Fibroblast of lung (primary cell): ENCODE data around the gene OGFRL1.

Source experiments
- EZH2 ChIP-seq: IDR thresholded peaks from 2 replicates; pipeline ENCODE4 v1.5.1; 2012; ENCODE audit warnings: low read length, control low read depth, mild to moderate bottlenecking; ENCODE audit errors: missing control alignments
- TF ChIP-seq, protein P1 (sequence below), 2 donors: IDR thresholded peaks in 1 of 2; conservative IDR thresholded peaks in 1 of 2; 1 replicate in 1 of 2; 2 replicates in 1 of 2; pipeline ENCODE4 v1.5.1; 2011 to 2012; ENCODE audit warnings: low read length in 2 of 2, control low read depth in 1 of 2, inconsistent platforms in 1 of 2, low read depth in 1 of 2, mild to moderate bottlenecking in 1 of 2

DNA sequence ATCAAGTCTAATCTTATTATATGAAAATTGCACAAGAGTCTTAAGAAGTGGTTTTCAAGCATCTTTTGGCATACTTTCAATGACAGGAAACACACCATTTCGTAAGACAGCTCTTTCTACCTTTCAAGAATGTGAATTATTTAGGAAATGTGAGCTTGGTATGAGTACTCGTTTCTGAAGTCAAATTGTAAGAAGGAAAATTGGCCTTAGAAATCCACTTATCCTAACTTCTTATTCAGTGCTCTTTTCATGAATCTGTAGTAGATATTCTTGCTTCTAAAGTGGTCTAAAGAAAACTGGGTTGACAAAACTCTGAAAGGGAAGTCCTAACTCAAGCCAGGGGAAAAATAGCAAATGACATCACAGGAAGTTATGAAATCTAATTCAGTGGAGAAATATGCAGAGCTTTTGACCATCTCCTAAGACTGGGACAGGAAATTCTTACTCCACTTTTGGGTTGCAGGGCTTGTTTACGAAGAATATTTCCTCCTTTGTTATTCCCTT, 38.5 kb upstream of the OGFRL1 start:
- TF ChIP-seq, protein P1, sequence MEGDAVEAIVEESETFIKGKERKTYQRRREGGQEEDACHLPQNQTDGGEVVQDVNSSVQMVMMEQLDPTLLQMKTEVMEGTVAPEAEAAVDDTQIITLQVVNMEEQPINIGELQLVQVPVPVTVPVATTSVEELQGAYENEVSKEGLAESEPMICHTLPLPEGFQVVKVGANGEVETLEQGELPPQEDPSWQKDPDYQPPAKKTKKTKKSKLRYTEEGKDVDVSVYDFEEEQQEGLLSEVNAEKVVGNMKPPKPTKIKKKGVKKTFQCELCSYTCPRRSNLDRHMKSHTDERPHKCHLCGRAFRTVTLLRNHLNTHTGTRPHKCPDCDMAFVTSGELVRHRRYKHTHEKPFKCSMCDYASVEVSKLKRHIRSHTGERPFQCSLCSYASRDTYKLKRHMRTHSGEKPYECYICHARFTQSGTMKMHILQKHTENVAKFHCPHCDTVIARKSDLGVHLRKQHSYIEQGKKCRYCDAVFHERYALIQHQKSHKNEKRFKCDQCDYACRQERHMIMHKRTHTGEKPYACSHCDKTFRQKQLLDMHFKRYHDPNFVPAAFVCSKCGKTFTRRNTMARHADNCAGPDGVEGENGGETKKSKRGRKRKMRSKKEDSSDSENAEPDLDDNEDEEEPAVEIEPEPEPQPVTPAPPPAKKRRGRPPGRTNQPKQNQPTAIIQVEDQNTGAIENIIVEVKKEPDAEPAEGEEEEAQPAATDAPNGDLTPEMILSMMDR (conservative IDR thresholded peaks at IDR 0.05 in 1 of 2, IDR thresholded peaks at IDR 0.05 in 1 of 2; ENCODE audit: low read depth in 1 of 2, low read length in 2 of 2) = no peak
- no peak for TF ChIP-seq EZH2
